ENCODE measurements around the gene ACTL10.

ACTL10 gene

DNA sequence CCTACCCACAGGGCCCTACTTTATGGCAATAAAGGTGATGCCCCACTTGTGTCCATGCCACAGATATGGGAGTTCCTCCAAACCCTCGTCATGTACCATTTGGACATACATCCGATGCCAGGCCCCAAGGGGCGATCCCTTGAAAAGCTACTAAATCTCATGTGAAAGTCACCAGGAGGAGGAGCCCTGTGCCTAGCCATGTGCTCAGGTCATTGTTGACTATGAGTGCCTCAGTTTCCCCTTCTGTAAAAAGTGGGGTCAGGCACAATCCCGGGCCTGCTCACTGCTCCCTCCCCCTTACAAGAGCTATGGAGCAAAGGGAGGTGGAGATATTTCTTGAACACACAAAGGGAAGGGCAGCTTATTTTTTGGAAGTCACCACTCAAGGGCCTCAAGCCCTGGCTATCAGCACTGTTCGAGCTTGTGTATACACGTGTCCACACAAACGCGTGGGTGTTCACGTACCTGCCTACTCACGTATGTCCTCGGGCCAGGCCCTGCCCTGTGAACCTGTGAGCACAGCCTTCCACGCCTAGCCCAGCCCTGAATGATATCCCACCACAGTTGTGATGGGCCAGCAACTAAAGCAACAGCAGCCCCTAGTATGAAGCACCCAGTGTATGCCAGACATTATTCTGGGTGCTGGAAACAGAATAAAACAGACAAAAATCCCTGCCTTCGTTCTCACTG is 1.9 kb downstream of the ACTL10 start:
- TF ChIP-seq POU2F2 (IDR thresholded peaks at IDR 0.05; ENCODE audit: low read depth, low read length) (no peak), PAX5 (IDR thresholded peaks at IDR 0.05; ENCODE audit: insufficient read depth, low read length, severe bottlenecking) (no peak), SPI1 (IDR thresholded peaks at IDR 0.05; ENCODE audit: low read depth, low read length) (no peak), POLR2A (IDR thresholded peaks at IDR 0.05; ENCODE audit: low read depth, low read length) (no peak), POLR2AphosphoS5 (IDR thresholded peaks at IDR 0.05; ENCODE audit: low read depth, low read length) (no peak), TAF1 (IDR thresholded peaks at IDR 0.05; ENCODE audit: low read depth, low read length) (no peak)
- no peak for FAIRE-seq
- DNase-seq (ENCODE audit: insufficient read length, low spot score) = no peak

GRCh38 chr20:33669224-33669623 is 2.5 kb downstream of the ACTL10 start:
- TF ChIP-seq PAX5 (IDR thresholded peaks at IDR 0.05; ENCODE audit: insufficient read depth, low read length, severe bottlenecking) = peak; percentile 39
- TF ChIP-seq POLR2A (IDR thresholded peaks at IDR 0.05; ENCODE audit: low read depth, low read length) = no peak
- no peak for TF ChIP-seq POU2F2 (IDR thresholded peaks at IDR 0.05; ENCODE audit: low read depth, low read length)
- no peak for TF ChIP-seq TAF1 (IDR thresholded peaks at IDR 0.05; ENCODE audit: low read depth, low read length)
- no peak for TF ChIP-seq POLR2AphosphoS5 (IDR thresholded peaks at IDR 0.05; ENCODE audit: low read depth, low read length)
- no peak for DNase-seq (ENCODE audit: insufficient read length, low spot score)
- FAIRE-seq = no peak

GRCh38 chr20:33669873-33670640 is 3.3 kb downstream of the ACTL10 start:
- no peak for DNase-seq (ENCODE audit: insufficient read length, low spot score)
- TF ChIP-seq POLR2A (IDR thresholded peaks at IDR 0.05; ENCODE audit: low read depth, low read length) = no peak
- no peak for TF ChIP-seq POU2F2 (IDR thresholded peaks at IDR 0.05; ENCODE audit: low read depth, low read length)
- TF ChIP-seq POLR2AphosphoS5 (IDR thresholded peaks at IDR 0.05; ENCODE audit: low read depth, low read length) = no peak
- FAIRE-seq = no peak

DNA sequence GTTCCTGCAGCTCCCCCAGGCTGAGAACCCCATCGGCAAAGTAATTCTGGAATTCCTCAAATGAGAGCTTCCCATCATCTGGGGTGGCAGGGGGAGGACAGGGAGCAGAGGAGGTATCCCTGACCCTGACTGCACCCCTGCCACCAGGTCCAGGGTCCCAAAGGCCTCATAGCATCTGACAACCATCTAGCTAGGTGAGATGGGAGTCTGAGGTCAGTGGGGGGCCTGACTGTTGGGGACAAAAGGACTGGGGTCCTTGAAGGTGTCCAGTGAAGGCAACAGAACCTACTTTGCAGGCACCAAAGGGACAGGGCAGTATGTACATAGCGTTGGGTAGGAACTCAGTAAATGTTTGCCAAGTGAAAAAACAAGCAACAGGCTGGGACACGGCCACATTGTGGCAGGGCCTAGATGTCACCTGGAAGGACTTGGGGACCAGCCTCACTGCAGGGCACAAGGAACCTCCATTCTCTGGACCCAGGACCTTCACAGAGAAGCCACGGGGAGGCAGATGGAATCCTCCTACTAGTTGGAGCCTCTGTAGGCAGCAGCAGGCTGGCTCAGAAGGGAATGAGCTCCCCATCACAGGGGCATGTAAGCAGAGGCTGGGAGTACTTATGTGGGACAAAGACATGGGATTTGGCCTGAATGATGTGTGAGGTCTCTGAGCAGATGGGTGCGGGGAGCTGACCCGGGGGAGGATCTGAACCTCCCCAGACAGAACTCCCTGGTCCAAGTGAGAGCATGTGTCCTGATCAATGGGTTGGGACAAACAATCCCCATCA is 4.2 kb downstream of the ACTL10 start:
- FAIRE-seq (no peak), DNase-seq (ENCODE audit: insufficient read length, low spot score) (no peak)
- TF ChIP-seq PAX5 (IDR thresholded peaks at IDR 0.05; ENCODE audit: insufficient read depth, low read length, severe bottlenecking) (no peak), SPI1 (IDR thresholded peaks at IDR 0.05; ENCODE audit: low read depth, low read length) (no peak), POLR2AphosphoS5 (IDR thresholded peaks at IDR 0.05; ENCODE audit: low read depth, low read length) (no peak), TAF1 (IDR thresholded peaks at IDR 0.05; ENCODE audit: low read depth, low read length) (no peak)

DNA sequence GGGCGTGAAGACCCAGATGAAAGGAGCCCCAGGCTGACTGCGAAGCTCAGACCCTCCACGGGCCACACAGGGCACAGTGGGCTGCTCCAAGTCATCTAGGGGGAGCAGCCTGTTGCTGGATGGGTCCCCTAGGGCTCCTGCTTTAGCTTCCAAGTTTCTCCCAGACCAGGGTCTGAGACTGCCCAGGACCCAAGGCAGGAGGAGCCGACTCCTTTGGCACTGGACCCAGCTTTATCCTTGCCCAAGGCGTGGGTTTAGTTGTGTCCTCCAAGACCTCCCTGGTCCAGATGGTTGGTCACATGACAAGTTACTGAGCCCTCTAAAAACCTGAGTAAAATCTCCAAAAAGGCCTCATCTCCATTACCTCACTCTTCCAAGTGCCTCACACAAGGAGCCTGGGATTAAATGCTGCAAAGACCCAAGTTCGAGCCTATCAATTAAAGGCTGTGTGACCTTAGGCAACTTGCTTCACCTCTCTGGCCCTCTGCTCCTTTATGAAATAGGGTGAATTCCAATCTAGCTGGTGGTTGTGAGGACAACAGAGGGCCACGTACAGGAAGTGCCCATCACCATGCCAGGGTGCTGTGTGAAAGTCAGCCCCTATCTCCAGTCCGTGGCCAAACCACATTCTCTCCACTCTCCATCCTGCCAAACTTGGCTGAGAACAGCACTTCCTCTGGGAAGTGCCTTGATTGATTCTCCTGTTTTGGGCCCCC is 5.0 kb downstream of the ACTL10 start:
- FAIRE-seq (no peak), DNase-seq (ENCODE audit: insufficient read length, low spot score) (no peak)
- no peak for TF ChIP-seq POLR2A (IDR thresholded peaks at IDR 0.05; ENCODE audit: low read depth, low read length)
- TF ChIP-seq POLR2AphosphoS5 (IDR thresholded peaks at IDR 0.05; ENCODE audit: low read depth, low read length) = no peak
- no peak for TF ChIP-seq PAX5 (IDR thresholded peaks at IDR 0.05; ENCODE audit: insufficient read depth, low read length, severe bottlenecking)
- TF ChIP-seq SPI1 (IDR thresholded peaks at IDR 0.05; ENCODE audit: low read depth, low read length) = no peak
- TF ChIP-seq POU2F2 (IDR thresholded peaks at IDR 0.05; ENCODE audit: low read depth, low read length) = no peak
- no peak for TF ChIP-seq TAF1 (IDR thresholded peaks at IDR 0.05; ENCODE audit: low read depth, low read length)

GRCh38 chr20:33672426-33673113 is 5.8 kb downstream of the ACTL10 start:
- DNase-seq (ENCODE audit: insufficient read length, low spot score) (no peak), FAIRE-seq (no peak)
- TF ChIP-seq POLR2AphosphoS5 (IDR thresholded peaks at IDR 0.05; ENCODE audit: low read depth, low read length) (no peak), TAF1 (IDR thresholded peaks at IDR 0.05; ENCODE audit: low read depth, low read length) (no peak), POLR2A (IDR thresholded peaks at IDR 0.05; ENCODE audit: low read depth, low read length) (no peak), SPI1 (IDR thresholded peaks at IDR 0.05; ENCODE audit: low read depth, low read length) (no peak), POU2F2 (IDR thresholded peaks at IDR 0.05; ENCODE audit: low read depth, low read length) (no peak), PAX5 (IDR thresholded peaks at IDR 0.05; ENCODE audit: insufficient read depth, low read length, severe bottlenecking) (no peak)

DNA sequence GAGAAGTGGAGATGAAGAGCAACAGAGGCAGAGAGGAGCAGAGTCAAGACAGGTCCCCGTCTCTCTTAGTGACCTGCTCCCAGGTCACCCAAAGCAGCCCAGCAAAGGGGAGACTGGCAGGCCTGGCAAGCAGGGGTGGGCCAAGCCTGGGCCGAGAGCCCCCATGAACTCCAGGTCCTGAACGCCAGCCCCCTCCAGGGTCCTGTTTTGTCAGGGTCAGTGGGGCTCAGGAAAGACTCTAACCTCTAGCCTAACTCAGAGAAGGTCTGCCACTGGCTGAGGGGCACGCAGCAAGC is 6.3 kb downstream of the ACTL10 start:
- no peak for TF ChIP-seq TAF1 (IDR thresholded peaks at IDR 0.05; ENCODE audit: low read depth, low read length)
- TF ChIP-seq POLR2AphosphoS5 (IDR thresholded peaks at IDR 0.05; ENCODE audit: low read depth, low read length) = no peak
- no peak for TF ChIP-seq SPI1 (IDR thresholded peaks at IDR 0.05; ENCODE audit: low read depth, low read length)
- TF ChIP-seq PAX5 (IDR thresholded peaks at IDR 0.05; ENCODE audit: insufficient read depth, low read length, severe bottlenecking) = no peak
- TF ChIP-seq POU2F2 (IDR thresholded peaks at IDR 0.05; ENCODE audit: low read depth, low read length) = no peak
- no peak for TF ChIP-seq POLR2A (IDR thresholded peaks at IDR 0.05; ENCODE audit: low read depth, low read length)
- DNase-seq (ENCODE audit: insufficient read length, low spot score) = no peak
- no peak for FAIRE-seq

DNA sequence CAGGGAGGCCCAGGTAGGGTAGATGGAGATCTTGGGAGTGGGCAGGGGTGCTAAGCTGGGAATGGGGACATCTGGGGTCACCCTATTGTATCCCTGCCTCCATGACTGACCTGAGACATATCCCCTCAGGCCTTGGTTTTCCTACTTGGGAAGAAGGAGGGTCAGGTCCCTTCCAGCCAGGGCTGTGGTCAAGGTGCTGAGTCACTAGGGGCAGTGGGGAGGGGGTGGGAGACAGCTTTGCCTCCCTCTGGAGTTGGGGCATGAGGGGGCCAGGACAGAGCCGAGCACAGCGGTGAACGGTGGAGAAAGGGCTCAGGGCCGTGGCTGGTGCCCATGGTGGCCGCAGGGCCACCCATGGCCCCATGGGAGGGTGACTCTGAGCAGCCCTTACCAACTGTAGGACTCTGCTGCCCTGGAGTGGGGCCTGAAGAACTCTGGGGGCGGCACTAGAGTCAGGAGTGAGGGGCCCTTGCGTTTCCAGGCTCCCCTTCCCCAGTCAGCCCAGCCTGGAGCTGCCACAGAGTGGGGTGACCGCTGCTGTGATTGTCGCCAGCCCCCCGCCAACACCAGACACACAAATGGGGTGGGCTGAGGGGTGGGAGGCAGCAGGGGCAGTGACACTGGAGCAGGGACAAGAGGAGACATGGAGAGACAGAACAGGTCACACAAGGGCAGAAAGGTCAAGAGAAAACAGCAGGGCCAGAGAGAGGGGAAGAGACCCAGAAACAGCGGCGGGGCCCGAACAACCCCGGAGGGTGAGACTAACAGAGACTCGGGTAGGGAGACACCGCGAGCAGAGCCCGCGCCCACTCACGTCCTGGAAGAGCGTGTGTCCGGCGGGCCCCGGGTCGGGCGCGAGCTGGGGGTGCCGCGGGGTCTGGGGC is 6.9 kb downstream of the ACTL10 start:
- peak; percentile 71 for DNase-seq (ENCODE audit: insufficient read length, low spot score)
- no peak for FAIRE-seq
- TF ChIP-seq TAF1 (IDR thresholded peaks at IDR 0.05; ENCODE audit: low read depth, low read length) (no peak), POU2F2 (IDR thresholded peaks at IDR 0.05; ENCODE audit: low read depth, low read length) (no peak), POLR2A (IDR thresholded peaks at IDR 0.05; ENCODE audit: low read depth, low read length) (no peak)

Data from GM12891 (cell line).